GM10847 (cell line): ENCODE measurements around the gene ZNF148.

Experiments used
- POLR2A ChIP-seq: IDR thresholded peaks from 2 replicates; pipeline ENCODE4 v1.6.1; 2011; ENCODE audit not compliant: insufficient read length; ENCODE audit errors: extremely low read depth

ZNF148 gene

GRCh38 chr3:125206934-125207333 is 168.2 kb downstream of the ZNF148 start:
- TF ChIP-seq POLR2A = no peak

GRCh38 chr3:125203731-125204130 is 171.4 kb downstream of the ZNF148 start:
- no peak for TF ChIP-seq POLR2A

GRCh38 chr3:125202197-125202596 is 172.9 kb downstream of the ZNF148 start:
- TF ChIP-seq POLR2A = no peak

- TF ChIP-seq POLR2A = no peak
Observed at GRCh38 chr3:125200731-125201139, 174.4 kb downstream of the ZNF148 start.

- TF ChIP-seq POLR2A = no peak
Observed at GRCh38 chr3:125194849-125195601, 180.1 kb downstream of the ZNF148 start.

GRCh38 chr3:125194061-125194848 is 180.9 kb downstream of the ZNF148 start:
- TF ChIP-seq POLR2A = no peak

- no peak for TF ChIP-seq POLR2A
Observed at GRCh38 chr3:125192190-125193035, 182.7 kb downstream of the ZNF148 start.

GRCh38 chr3:125191730-125192129 is 183.4 kb downstream of the ZNF148 start:
- TF ChIP-seq POLR2A = no peak

GRCh38 chr3:125191256-125191655 is 183.9 kb downstream of the ZNF148 start:
- TF ChIP-seq POLR2A = no peak

- no peak for TF ChIP-seq POLR2A
Observed at GRCh38 chr3:125190786-125191185, 184.3 kb downstream of the ZNF148 start.

GRCh38 chr3:125189378-125190165 is 185.6 kb downstream of the ZNF148 start:
- TF ChIP-seq POLR2A = no peak

GRCh38 chr3:125188955-125189354 is 186.2 kb downstream of the ZNF148 start:
- TF ChIP-seq POLR2A = no peak

- no peak for TF ChIP-seq POLR2A
Observed at GRCh38 chr3:125187599-125187910, 187.6 kb downstream of the ZNF148 start.

- no peak for TF ChIP-seq POLR2A
Observed at GRCh38 chr3:125186800-125187598, 188.1 kb downstream of the ZNF148 start.

- TF ChIP-seq POLR2A = no peak
Observed at GRCh38 chr3:125186261-125186787, 188.8 kb downstream of the ZNF148 start.
